GM18870 (cell line): ENCODE measurements around the gene THY1.
"Not testable (repeated sequence)": the region's sequence is repeated elsewhere in the genome, so short reads cannot be mapped to it uniquely, and the experiment has no call there.

Source experiments
- ATAC-seq: cut with Tn5 transposase; IDR thresholded peaks from one replicate; pipeline ENCODE4 v1.9.1; 2021; ENCODE audit warnings: moderate library complexity; ENCODE audit not compliant: unreplicated experiment

Gene THY1

GRCh38 chr11:119419246-119419645 is 3.7 kb downstream of the THY1 start:
- ATAC-seq = no peak

- no peak for ATAC-seq
Measured at GRCh38 chr11:119418759-119419158, 4.2 kb downstream of the THY1 start.

GRCh38 chr11:119417726-119418540 is 5.0 kb downstream of the THY1 start:
- ATAC-seq = no peak

GRCh38 chr11:119416606-119417580 is 6.1 kb downstream of the THY1 start:
- no peak for ATAC-seq

GRCh38 chr11:119415966-119416365 is 7.0 kb downstream of the THY1 start:
- ATAC-seq = no peak

GRCh38 chr11:119415517-119415916 is 7.5 kb downstream of the THY1 start:
- ATAC-seq = no peak

- no peak for ATAC-seq
Measured at GRCh38 chr11:119414734-119415133, 8.2 kb downstream of the THY1 start.

- no peak for ATAC-seq
Measured at GRCh38 chr11:119414321-119414720, 8.7 kb downstream of the THY1 start.

GRCh38 chr11:119412072-119412471 is 10.9 kb downstream of the THY1 start:
- no peak for ATAC-seq

- no peak for ATAC-seq
Measured at GRCh38 chr11:119410501-119410900, 12.5 kb downstream of the THY1 start.

GRCh38 chr11:119409731-119410130 is 13.2 kb downstream of the THY1 start:
- no peak for ATAC-seq

- ATAC-seq = no peak
Measured at GRCh38 chr11:119406005-119406404, 17.0 kb downstream of the THY1 start.

GRCh38 chr11:119405448-119405847 is 17.5 kb downstream of the THY1 start:
- ATAC-seq = not testable (repeated sequence)

GRCh38 chr11:119404872-119405271 is 18.1 kb downstream of the THY1 start:
- no peak for ATAC-seq

GRCh38 chr11:119403021-119403420 is 20.0 kb downstream of the THY1 start:
- no peak for ATAC-seq

GRCh38 chr11:119402470-119402869 is 20.5 kb downstream of the THY1 start:
- ATAC-seq = no peak

- ATAC-seq = no peak
Measured at GRCh38 chr11:119400860-119401259, 22.1 kb downstream of the THY1 start.

- no peak for ATAC-seq
Measured at GRCh38 chr11:119397740-119398139, 25.2 kb downstream of the THY1 start.

GRCh38 chr11:119396835-119397234 is 26.1 kb downstream of the THY1 start:
- ATAC-seq = no peak

GRCh38 chr11:119391275-119391674 is 31.7 kb downstream of the THY1 start:
- ATAC-seq = no peak

GRCh38 chr11:119389611-119390254 is 33.2 kb downstream of the THY1 start:
- ATAC-seq = no peak
